Measurements from ENCODE around the gene BCL11B. TPM values are rescaled to one million over a fixed set of nuclear protein-coding genes. Genes with fewer than 3 reads are reported as not detected.

Gene BCL11B
- total RNA-seq, 2 experiments from 2014 or later = not detected

DNA sequence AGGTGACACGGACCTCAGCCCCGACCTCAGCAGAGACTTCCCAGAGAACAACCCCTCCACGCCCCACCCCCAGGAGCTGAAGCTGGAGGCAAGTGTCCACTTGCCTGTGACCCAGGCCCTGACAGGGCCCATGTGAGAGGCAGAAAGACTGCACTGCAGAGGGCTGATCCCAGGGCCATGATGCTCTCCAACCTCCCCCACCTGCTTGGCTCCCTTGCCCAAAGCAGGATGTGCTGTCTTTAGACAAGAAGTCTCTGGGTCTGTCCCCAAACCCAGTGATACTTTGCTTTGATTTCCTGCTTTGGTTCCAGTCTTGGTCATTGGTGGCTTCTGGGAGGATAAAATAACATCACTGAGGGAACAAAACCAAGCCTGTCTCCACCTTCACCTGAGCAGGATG lies 59.4 kb downstream of the BCL11B start:
- H4K20me1 ChIP-seq (ENCODE audit: insufficient read depth, low read length) = no peaks in the 10 kb centered on the region
- H3K4me3 ChIP-seq (ENCODE audit: low read depth, low read length, poor library complexity, severe bottlenecking) = no peak overlapping the region
- H2AFZ ChIP-seq (ENCODE audit: low read length) = no peak overlapping the region
- no peaks in the 10 kb centered on the region for H3K4me1 ChIP-seq (ENCODE audit: insufficient read depth, low read length, poor library complexity, severe bottlenecking)
- H3K27ac ChIP-seq (ENCODE audit: low read depth, low read length, poor library complexity, severe bottlenecking) = no peak overlapping the region
- no peak overlapping the region for H3K4me2 ChIP-seq (ENCODE audit: low read length)
- POLR2A ChIA-PET = no interaction called here
- TF ChIP-seq, protein P1, sequence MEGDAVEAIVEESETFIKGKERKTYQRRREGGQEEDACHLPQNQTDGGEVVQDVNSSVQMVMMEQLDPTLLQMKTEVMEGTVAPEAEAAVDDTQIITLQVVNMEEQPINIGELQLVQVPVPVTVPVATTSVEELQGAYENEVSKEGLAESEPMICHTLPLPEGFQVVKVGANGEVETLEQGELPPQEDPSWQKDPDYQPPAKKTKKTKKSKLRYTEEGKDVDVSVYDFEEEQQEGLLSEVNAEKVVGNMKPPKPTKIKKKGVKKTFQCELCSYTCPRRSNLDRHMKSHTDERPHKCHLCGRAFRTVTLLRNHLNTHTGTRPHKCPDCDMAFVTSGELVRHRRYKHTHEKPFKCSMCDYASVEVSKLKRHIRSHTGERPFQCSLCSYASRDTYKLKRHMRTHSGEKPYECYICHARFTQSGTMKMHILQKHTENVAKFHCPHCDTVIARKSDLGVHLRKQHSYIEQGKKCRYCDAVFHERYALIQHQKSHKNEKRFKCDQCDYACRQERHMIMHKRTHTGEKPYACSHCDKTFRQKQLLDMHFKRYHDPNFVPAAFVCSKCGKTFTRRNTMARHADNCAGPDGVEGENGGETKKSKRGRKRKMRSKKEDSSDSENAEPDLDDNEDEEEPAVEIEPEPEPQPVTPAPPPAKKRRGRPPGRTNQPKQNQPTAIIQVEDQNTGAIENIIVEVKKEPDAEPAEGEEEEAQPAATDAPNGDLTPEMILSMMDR (conservative IDR thresholded peaks at IDR 0.05; ENCODE audit: low read length) = no peak
- no peak for TF ChIP-seq EZH2phosphoT487 (IDR thresholded peaks at IDR 0.05; ENCODE audit: borderline replicate concordance, low read depth, low read length)
- no peaks in the 10 kb centered on the region for H3K79me2 ChIP-seq (ENCODE audit: insufficient read depth, low read depth, low read length)
- no TSS peak for BruUV-seq (replicated peaks)
- intact Hi-C loops (cut with micrococcal nuclease; ENCODE audit: unreplicated experiment) = no loop called here
- H3K9me2 ChIP-seq (ENCODE audit: insufficient read depth, low read length) = no peaks in the 10 kb centered on the region
- no peaks in the 10 kb centered on the region for H3K9me3 ChIP-seq (ENCODE audit: low read length)
- H3K36me3 ChIP-seq (ENCODE audit: insufficient read depth, low read length) = no peaks in the 10 kb centered on the region
- CTCF ChIA-PET (ENCODE audit: unreplicated experiment) = no interaction called here
- DNase-seq (ENCODE audit: low spot score) = no peak

DNA sequence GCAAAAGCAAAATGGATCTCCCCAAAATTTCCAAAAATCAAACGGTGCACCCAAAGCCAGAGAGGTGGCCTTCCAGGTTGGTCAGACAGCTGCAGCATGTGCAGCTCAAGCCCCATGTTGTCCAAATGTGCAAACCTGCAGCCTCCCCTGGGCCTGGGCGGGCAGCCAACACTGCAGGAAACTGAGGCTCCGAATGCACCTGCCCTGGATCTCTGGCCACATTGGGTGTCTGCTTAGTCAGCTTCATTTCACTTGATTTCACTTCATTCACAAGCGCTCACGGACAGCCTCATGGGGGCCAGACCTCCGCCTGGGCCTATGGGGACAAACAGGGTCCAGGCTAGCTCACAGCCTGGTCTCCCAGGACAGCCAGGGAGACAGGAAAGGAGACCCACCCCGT lies 59.8 kb downstream of the BCL11B start:
- Histone ChIP-seq H3K9me2 (ENCODE audit: insufficient read depth, low read length) (no peaks in the 10 kb centered on the region), H3K36me3 (ENCODE audit: insufficient read depth, low read length) (no peaks in the 10 kb centered on the region), H2AFZ (ENCODE audit: low read length) (no peak overlapping the region), H3K4me2 (ENCODE audit: low read length) (no peak overlapping the region), H3K4me3 (ENCODE audit: low read depth, low read length, poor library complexity, severe bottlenecking) (no peak overlapping the region), H3K9me3 (ENCODE audit: low read length) (no peaks in the 10 kb centered on the region), H3K27ac (ENCODE audit: low read depth, low read length, poor library complexity, severe bottlenecking) (no peak overlapping the region), H3K79me2 (ENCODE audit: insufficient read depth, low read depth, low read length) (no peaks in the 10 kb centered on the region), H3K4me1 (ENCODE audit: insufficient read depth, low read length, poor library complexity, severe bottlenecking) (no peaks in the 10 kb centered on the region), H4K20me1 (ENCODE audit: insufficient read depth, low read length) (no peaks in the 10 kb centered on the region)
- DNase-seq (ENCODE audit: low spot score) = no peak
- BruUV-seq (replicated peaks) = no TSS peak
- intact Hi-C loops (cut with micrococcal nuclease; ENCODE audit: unreplicated experiment) = no loop called here
- no peak for TF ChIP-seq EZH2phosphoT487 (IDR thresholded peaks at IDR 0.05; ENCODE audit: borderline replicate concordance, low read depth, low read length)
- TF ChIP-seq, protein P1 (conservative IDR thresholded peaks at IDR 0.05; ENCODE audit: low read length) = no peak
- ChIA-PET POLR2A (no interaction called here), CTCF (ENCODE audit: unreplicated experiment) (no interaction called here)

DNA sequence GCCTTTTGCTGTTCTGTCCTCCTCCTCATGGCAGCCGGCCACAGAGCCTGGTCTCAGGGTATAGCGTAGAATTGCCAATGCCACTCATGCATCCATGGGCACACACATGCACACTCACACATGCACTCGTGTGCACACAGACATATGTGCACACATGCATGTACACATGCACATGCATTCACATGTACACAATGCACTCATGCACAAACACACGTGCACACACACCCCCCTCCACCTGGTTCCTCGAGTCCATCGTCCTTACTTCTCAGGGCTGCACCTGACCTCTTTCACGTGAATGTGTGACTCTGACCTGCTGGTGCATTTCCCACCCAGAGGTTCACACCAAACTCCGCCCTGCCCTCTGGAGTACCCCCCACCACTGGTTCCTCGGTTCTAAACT lies 60.6 kb downstream of the BCL11B start:
- H3K4me2 ChIP-seq (ENCODE audit: low read length) = no peak overlapping the region
- no peaks in the 10 kb centered on the region for H3K4me1 ChIP-seq (ENCODE audit: insufficient read depth, low read length, poor library complexity, severe bottlenecking)
- H4K20me1 ChIP-seq (ENCODE audit: insufficient read depth, low read length) = no peaks in the 10 kb centered on the region
- H2AFZ ChIP-seq (ENCODE audit: low read length) = no peak overlapping the region
- H3K9me2 ChIP-seq (ENCODE audit: insufficient read depth, low read length) = no peaks in the 10 kb centered on the region
- no peak overlapping the region for H3K4me3 ChIP-seq (ENCODE audit: low read depth, low read length, poor library complexity, severe bottlenecking)
- BruUV-seq (replicated peaks) = no TSS peak
- intact Hi-C loops (cut with micrococcal nuclease; ENCODE audit: unreplicated experiment) = no loop called here
- H3K36me3 ChIP-seq (ENCODE audit: insufficient read depth, low read length) = no peaks in the 10 kb centered on the region
- no peak overlapping the region for H3K27ac ChIP-seq (ENCODE audit: low read depth, low read length, poor library complexity, severe bottlenecking)
- ChIA-PET POLR2A (no interaction called here), CTCF (ENCODE audit: unreplicated experiment) (no interaction called here)
- H3K9me3 ChIP-seq (ENCODE audit: low read length) = no peaks in the 10 kb centered on the region
- H3K79me2 ChIP-seq (ENCODE audit: insufficient read depth, low read depth, low read length) = no peaks in the 10 kb centered on the region
- TF ChIP-seq EZH2phosphoT487 (IDR thresholded peaks at IDR 0.05; ENCODE audit: borderline replicate concordance, low read depth, low read length) = no peak
- TF ChIP-seq, protein P1 (conservative IDR thresholded peaks at IDR 0.05; ENCODE audit: low read length) = no peak
- DNase-seq (ENCODE audit: low spot score) = no peak

All from OCI-LY7 (cell line).